ENCODE measurements around the gene HSPB3. TPM values are rescaled to one million over a fixed set of nuclear protein-coding genes. Genes with fewer than 3 reads are reported as not detected.
"Not testable (repeated sequence)": the region's sequence is repeated elsewhere in the genome, so short reads cannot be mapped to it uniquely, and the experiment has no call there.

The HSPB3 gene
- total RNA-seq: not detected in 2 replicates

GRCh38 chr5:54455413-54456157 lies at the start of gene HSPB3:
HSPB3 (plus strand) TSS chr5:54455699; CDS start chr5:54455790, 91 bp downstream.
- H3K27ac Mint-ChIP-seq: no peak within 1 kb of the TSS
- H3K36me3 Mint-ChIP-seq (ENCODE audit: low read depth): no peaks in the 10 kb centered on the region
- intact Hi-C loops (cut with micrococcal nuclease): no loop called here
- H3K27me3 Mint-ChIP-seq (ENCODE audit: low read depth): peaks cover 12% of the 10 kb centered on the region
- no peaks in the 10 kb centered on the region for H3K4me1 Mint-ChIP-seq (ENCODE audit: low read depth)
- no peak within 1 kb of the TSS for H3K4me3 Mint-ChIP-seq (ENCODE audit: low read depth)
- H3K9me3 Mint-ChIP-seq: peaks cover 6% of the 10 kb centered on the region
- DNase-seq (ENCODE audit: low spot score): no peak

- DNase-seq (ENCODE audit: low spot score): no peak
- intact Hi-C loops (cut with micrococcal nuclease): no loop called here
- Mint-ChIP-seq H3K4me3 (ENCODE audit: low read depth) (no peak overlapping the region), H3K9me3 (no peaks in the 10 kb centered on the region), H3K4me1 (ENCODE audit: low read depth) (no peaks in the 10 kb centered on the region), H3K27ac (no peak overlapping the region), H3K27me3 (ENCODE audit: low read depth) (peaks cover 13% of the 10 kb centered on the region), H3K36me3 (ENCODE audit: low read depth) (no peaks in the 10 kb centered on the region)
Measured at GRCh38 chr5:54411176-54411575, 44.3 kb upstream of the HSPB3 start.

- DNase-seq (ENCODE audit: low spot score): no peak
- intact Hi-C loops (cut with micrococcal nuclease): no loop called here
Measured at GRCh38 chr5:54412913-54413312, 42.6 kb upstream of the HSPB3 start.

GRCh38 chr5:54415147-54415546 lies 40.4 kb upstream of the HSPB3 start:
- Mint-ChIP-seq H3K27ac (no peak overlapping the region), H3K36me3 (ENCODE audit: low read depth) (no peaks in the 10 kb centered on the region), H3K4me1 (ENCODE audit: low read depth) (no peaks in the 10 kb centered on the region), H3K4me3 (ENCODE audit: low read depth) (no peak overlapping the region), H3K9me3 (no peaks in the 10 kb centered on the region), H3K27me3 (ENCODE audit: low read depth) (peaks cover 21% of the 10 kb centered on the region)
- no peak for DNase-seq (ENCODE audit: low spot score)
- intact Hi-C loops (cut with micrococcal nuclease): no loop called here

More at GRCh38 chr5:54412913-54413312, 42.6 kb upstream of the HSPB3 start:
- Mint-ChIP-seq H3K27me3 (ENCODE audit: low read depth) (peaks cover 16% of the 10 kb centered on the region), H3K36me3 (ENCODE audit: low read depth) (no peaks in the 10 kb centered on the region), H3K9me3 (no peaks in the 10 kb centered on the region), H3K27ac (no peak overlapping the region), H3K4me3 (ENCODE audit: low read depth) (no peak overlapping the region), H3K4me1 (ENCODE audit: low read depth) (no peaks in the 10 kb centered on the region)

GRCh38 chr5:54415896-54416601 lies 39.5 kb upstream of the HSPB3 start:
- intact Hi-C loops (cut with micrococcal nuclease): no loop called here
- Mint-ChIP-seq H3K4me1 (ENCODE audit: low read depth) (no peaks in the 10 kb centered on the region), H3K9me3 (no peaks in the 10 kb centered on the region), H3K36me3 (ENCODE audit: low read depth) (no peaks in the 10 kb centered on the region), H3K27me3 (ENCODE audit: low read depth) (peaks cover 19% of the 10 kb centered on the region), H3K27ac (no peak overlapping the region), H3K4me3 (ENCODE audit: low read depth) (no peak overlapping the region)
- no peak for DNase-seq (ENCODE audit: low spot score)

- H3K9me3 Mint-ChIP-seq; DNase-seq (ENCODE audit: low spot score); H3K4me3 Mint-ChIP-seq (ENCODE audit: low read depth); H3K27ac Mint-ChIP-seq; H3K4me1 Mint-ChIP-seq (ENCODE audit: low read depth); H3K36me3 Mint-ChIP-seq (ENCODE audit: low read depth): not testable (repeated sequence)
- H3K27me3 Mint-ChIP-seq (ENCODE audit: low read depth): peaks cover 18% of the 10 kb centered on the region
- intact Hi-C loops (cut with micrococcal nuclease): loop anchor here (2.0 kb wide), 1 partner anchor 177 kb away; no protein-coding TSS in a partner anchor
Measured at GRCh38 chr5:54419573-54420423, 35.7 kb upstream of the HSPB3 start.

GRCh38 chr5:54420511-54420910 lies 35.0 kb upstream of the HSPB3 start:
- H3K9me3 Mint-ChIP-seq; intact Hi-C loops (cut with micrococcal nuclease): not testable (repeated sequence)

GRCh38 chr5:54421976-54422375 lies 33.5 kb upstream of the HSPB3 start:
- no peaks in the 10 kb centered on the region for H3K4me1 Mint-ChIP-seq (ENCODE audit: low read depth)
- no peaks in the 10 kb centered on the region for H3K36me3 Mint-ChIP-seq (ENCODE audit: low read depth)
- H3K27me3 Mint-ChIP-seq (ENCODE audit: low read depth): peaks cover 24% of the 10 kb centered on the region
- H3K27ac Mint-ChIP-seq: no peak overlapping the region
- intact Hi-C loops (cut with micrococcal nuclease): no loop called here
- no peak overlapping the region for H3K4me3 Mint-ChIP-seq (ENCODE audit: low read depth)
- H3K9me3 Mint-ChIP-seq: no peaks in the 10 kb centered on the region
- DNase-seq (ENCODE audit: low spot score): no peak

More at GRCh38 chr5:54420511-54420910, 35.0 kb upstream of the HSPB3 start:
- H3K4me3 Mint-ChIP-seq (ENCODE audit: low read depth); H3K36me3 Mint-ChIP-seq (ENCODE audit: low read depth); H3K27ac Mint-ChIP-seq; H3K4me1 Mint-ChIP-seq (ENCODE audit: low read depth); DNase-seq (ENCODE audit: low spot score): not testable (repeated sequence)
- H3K27me3 Mint-ChIP-seq (ENCODE audit: low read depth): peaks cover 19% of the 10 kb centered on the region

- no peak for DNase-seq (ENCODE audit: low spot score)
- Mint-ChIP-seq H3K4me1 (ENCODE audit: low read depth) (no peaks in the 10 kb centered on the region), H3K9me3 (no peaks in the 10 kb centered on the region), H3K36me3 (ENCODE audit: low read depth) (no peaks in the 10 kb centered on the region), H3K27me3 (ENCODE audit: low read depth) (peaks cover 23% of the 10 kb centered on the region), H3K4me3 (ENCODE audit: low read depth) (no peak overlapping the region), H3K27ac (no peak overlapping the region)
- intact Hi-C loops (cut with micrococcal nuclease): no loop called here
Measured at GRCh38 chr5:54425258-54425657, 30.2 kb upstream of the HSPB3 start.

- Mint-ChIP-seq H3K4me3 (ENCODE audit: low read depth) (no peak overlapping the region), H3K27me3 (ENCODE audit: low read depth) (peaks cover 33% of the 10 kb centered on the region), H3K27ac (no peak overlapping the region), H3K36me3 (ENCODE audit: low read depth) (no peaks in the 10 kb centered on the region), H3K9me3 (no peaks in the 10 kb centered on the region), H3K4me1 (ENCODE audit: low read depth) (no peaks in the 10 kb centered on the region)
- intact Hi-C loops (cut with micrococcal nuclease): no loop called here
- no peak for DNase-seq (ENCODE audit: low spot score)
Measured at GRCh38 chr5:54426209-54426608, 29.3 kb upstream of the HSPB3 start.

- H3K4me3 Mint-ChIP-seq (ENCODE audit: low read depth); intact Hi-C loops (cut with micrococcal nuclease); H3K27ac Mint-ChIP-seq; H3K4me1 Mint-ChIP-seq (ENCODE audit: low read depth); H3K9me3 Mint-ChIP-seq; H3K36me3 Mint-ChIP-seq (ENCODE audit: low read depth); DNase-seq (ENCODE audit: low spot score): not testable (repeated sequence)
- peaks cover 27% of the 10 kb centered on the region for H3K27me3 Mint-ChIP-seq (ENCODE audit: low read depth)
Measured at GRCh38 chr5:54434650-54435049, 20.8 kb upstream of the HSPB3 start.

GRCh38 chr5:54438620-54439389 lies 16.7 kb upstream of the HSPB3 start:
- no peak for DNase-seq (ENCODE audit: low spot score)
- H3K27me3 Mint-ChIP-seq (ENCODE audit: low read depth): peaks cover 9% of the 10 kb centered on the region
- H3K27ac Mint-ChIP-seq: no peak overlapping the region
- H3K36me3 Mint-ChIP-seq (ENCODE audit: low read depth): no peaks in the 10 kb centered on the region
- intact Hi-C loops (cut with micrococcal nuclease): no loop called here
- no peak overlapping the region for H3K4me3 Mint-ChIP-seq (ENCODE audit: low read depth)
- H3K9me3 Mint-ChIP-seq: no peaks in the 10 kb centered on the region
- peaks cover 27% of the 10 kb centered on the region for H3K4me1 Mint-ChIP-seq (ENCODE audit: low read depth)

Data from activated T-helper 2 cell treated with anti-CD3 and anti-CD28 coated beads, Interferon-gamma antibody, Interleukin-2, Interleukin-4, amounts not matched to agents 10 μg/mL and 5 μg/mL and 100 μg/mL, durations not matched to agents 14 hours and 24 hours and 36 hours (primary cell).